WTC11 (cell line): ENCODE measurements around the gene DBI.
"Not testable (repeated sequence)": the region's sequence is repeated elsewhere in the genome, so short reads cannot be mapped to it uniquely, and the experiment has no call there.

Experiments used
- CREM ChIP-seq: sonication (generic); formaldehyde crosslinking; IDR thresholded peaks from 2 replicates; pipeline ENCODE4 v1.8.1; 2022; ENCODE audit warnings: mild to moderate bottlenecking, missing genetic modification reagents, moderate library complexity
- ESRRA ChIP-seq: sonication (generic); formaldehyde crosslinking; IDR thresholded peaks from 2 replicates; pipeline ENCODE4 v1.8.1; 2022; ENCODE audit warnings: mild to moderate bottlenecking, missing genetic modification reagents, borderline replicate concordance
- ETV6 ChIP-seq: sonication (generic); formaldehyde crosslinking; IDR thresholded peaks from 2 replicates; pipeline ENCODE4 v1.8.1; 2022; ENCODE audit warnings: mild to moderate bottlenecking, missing genetic modification reagents
- NFYB ChIP-seq: sonication (generic); formaldehyde crosslinking; conservative IDR thresholded peaks from 2 replicates; pipeline ENCODE4 v1.8.0; 2022; ENCODE audit warnings: low read depth, missing genetic modification reagents
- SP1 ChIP-seq: sonication (generic); formaldehyde crosslinking; conservative IDR thresholded peaks from 2 replicates; pipeline ENCODE4 v1.8.1; 2022; ENCODE audit warnings: missing genetic modification reagents
- TCF7 ChIP-seq: sonication (generic); formaldehyde crosslinking; IDR thresholded peaks from 2 replicates; pipeline ENCODE4 v1.8.0; 2022; ENCODE audit warnings: mild to moderate bottlenecking, low read depth, missing genetic modification reagents, moderate library complexity
- ZBTB21 ChIP-seq: sonication (generic); formaldehyde crosslinking; IDR thresholded peaks from 2 replicates; pipeline ENCODE4 v1.8.1; 2023; ENCODE audit warnings: mild to moderate bottlenecking, missing genetic modification reagents, borderline replicate concordance
- TF ChIP-seq, protein P1 (sequence below): fragments of 200-600 bp; IDR thresholded peaks from 2 replicates; pipeline ENCODE4 v1.8.0; 2022; ENCODE audit warnings: antibody characterized with exemption
- TF ChIP-seq, protein P2 (sequence below): sonication (generic); formaldehyde crosslinking; IDR thresholded peaks from 2 replicates; pipeline ENCODE4 v1.8.1; 2023; ENCODE audit warnings: mild to moderate bottlenecking, missing genetic modification reagents, moderate library complexity
- TF ChIP-seq, protein P3 (sequence below): fragments of 250-450 bp; sonication (Bioruptor Pico); IDR thresholded peaks from 2 replicates; pipeline ENCODE4 v2.1.2; 2022; ENCODE audit warnings: mild to moderate bottlenecking, moderate library complexity
- TF ChIP-seq, protein P4 (sequence below): sonication (generic); formaldehyde crosslinking; IDR thresholded peaks from 2 replicates; pipeline ENCODE4 v1.8.0; 2023; ENCODE audit warnings: mild to moderate bottlenecking, missing genetic modification reagents

DNA sequence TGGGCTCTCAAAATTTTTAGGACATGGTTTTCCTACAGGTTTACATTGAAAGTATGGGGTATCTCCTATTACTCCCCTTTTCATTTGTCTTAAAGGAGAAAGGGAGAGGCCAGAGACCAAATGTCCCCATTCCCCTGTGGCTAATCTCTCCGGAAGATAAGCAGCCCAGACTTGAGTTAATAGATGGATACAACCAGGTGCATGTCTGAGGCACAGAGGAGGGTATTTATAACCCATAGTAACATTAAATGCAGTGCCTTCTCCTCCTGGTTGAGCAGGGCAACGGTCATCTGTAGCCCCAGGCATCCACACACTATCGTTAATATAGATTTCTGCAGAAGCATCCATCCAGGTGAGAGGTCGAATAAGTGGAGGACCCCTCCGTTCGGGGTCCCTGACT, 9.6 kb downstream of the DBI start:
- not testable (repeated sequence) for TF ChIP-seq CREM (CRISPR knock-in tag); TCF7 (CRISPR knock-in tag); ESRRA; SP1 (CRISPR knock-in tag); NFYB; ZBTB21 (CRISPR knock-in tag); ETV6 (CRISPR knock-in tag)
- TF ChIP-seq, protein P1, sequence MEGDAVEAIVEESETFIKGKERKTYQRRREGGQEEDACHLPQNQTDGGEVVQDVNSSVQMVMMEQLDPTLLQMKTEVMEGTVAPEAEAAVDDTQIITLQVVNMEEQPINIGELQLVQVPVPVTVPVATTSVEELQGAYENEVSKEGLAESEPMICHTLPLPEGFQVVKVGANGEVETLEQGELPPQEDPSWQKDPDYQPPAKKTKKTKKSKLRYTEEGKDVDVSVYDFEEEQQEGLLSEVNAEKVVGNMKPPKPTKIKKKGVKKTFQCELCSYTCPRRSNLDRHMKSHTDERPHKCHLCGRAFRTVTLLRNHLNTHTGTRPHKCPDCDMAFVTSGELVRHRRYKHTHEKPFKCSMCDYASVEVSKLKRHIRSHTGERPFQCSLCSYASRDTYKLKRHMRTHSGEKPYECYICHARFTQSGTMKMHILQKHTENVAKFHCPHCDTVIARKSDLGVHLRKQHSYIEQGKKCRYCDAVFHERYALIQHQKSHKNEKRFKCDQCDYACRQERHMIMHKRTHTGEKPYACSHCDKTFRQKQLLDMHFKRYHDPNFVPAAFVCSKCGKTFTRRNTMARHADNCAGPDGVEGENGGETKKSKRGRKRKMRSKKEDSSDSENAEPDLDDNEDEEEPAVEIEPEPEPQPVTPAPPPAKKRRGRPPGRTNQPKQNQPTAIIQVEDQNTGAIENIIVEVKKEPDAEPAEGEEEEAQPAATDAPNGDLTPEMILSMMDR, result not testable (repeated sequence)
- TF ChIP-seq, protein P2, sequence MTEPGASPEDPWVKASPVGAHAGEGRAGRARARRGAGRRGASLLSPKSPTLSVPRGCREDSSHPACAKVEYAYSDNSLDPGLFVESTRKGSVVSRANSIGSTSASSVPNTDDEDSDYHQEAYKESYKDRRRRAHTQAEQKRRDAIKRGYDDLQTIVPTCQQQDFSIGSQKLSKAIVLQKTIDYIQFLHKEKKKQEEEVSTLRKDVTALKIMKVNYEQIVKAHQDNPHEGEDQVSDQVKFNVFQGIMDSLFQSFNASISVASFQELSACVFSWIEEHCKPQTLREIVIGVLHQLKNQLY, result not testable (repeated sequence)
- TF ChIP-seq, protein P3, sequence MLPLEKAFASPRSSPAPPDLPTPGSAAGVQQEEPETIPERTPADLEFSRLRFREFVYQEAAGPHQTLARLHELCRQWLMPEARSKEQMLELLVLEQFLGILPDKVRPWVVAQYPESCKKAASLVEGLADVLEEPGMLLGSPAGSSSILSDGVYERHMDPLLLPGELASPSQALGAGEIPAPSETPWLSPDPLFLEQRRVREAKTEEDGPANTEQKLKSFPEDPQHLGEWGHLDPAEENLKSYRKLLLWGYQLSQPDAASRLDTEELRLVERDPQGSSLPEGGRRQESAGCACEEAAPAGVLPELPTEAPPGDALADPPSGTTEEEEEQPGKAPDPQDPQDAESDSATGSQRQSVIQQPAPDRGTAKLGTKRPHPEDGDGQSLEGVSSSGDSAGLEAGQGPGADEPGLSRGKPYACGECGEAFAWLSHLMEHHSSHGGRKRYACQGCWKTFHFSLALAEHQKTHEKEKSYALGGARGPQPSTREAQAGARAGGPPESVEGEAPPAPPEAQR (CRISPR knock-in tag), result not testable (repeated sequence)
- TF ChIP-seq, protein P4, sequence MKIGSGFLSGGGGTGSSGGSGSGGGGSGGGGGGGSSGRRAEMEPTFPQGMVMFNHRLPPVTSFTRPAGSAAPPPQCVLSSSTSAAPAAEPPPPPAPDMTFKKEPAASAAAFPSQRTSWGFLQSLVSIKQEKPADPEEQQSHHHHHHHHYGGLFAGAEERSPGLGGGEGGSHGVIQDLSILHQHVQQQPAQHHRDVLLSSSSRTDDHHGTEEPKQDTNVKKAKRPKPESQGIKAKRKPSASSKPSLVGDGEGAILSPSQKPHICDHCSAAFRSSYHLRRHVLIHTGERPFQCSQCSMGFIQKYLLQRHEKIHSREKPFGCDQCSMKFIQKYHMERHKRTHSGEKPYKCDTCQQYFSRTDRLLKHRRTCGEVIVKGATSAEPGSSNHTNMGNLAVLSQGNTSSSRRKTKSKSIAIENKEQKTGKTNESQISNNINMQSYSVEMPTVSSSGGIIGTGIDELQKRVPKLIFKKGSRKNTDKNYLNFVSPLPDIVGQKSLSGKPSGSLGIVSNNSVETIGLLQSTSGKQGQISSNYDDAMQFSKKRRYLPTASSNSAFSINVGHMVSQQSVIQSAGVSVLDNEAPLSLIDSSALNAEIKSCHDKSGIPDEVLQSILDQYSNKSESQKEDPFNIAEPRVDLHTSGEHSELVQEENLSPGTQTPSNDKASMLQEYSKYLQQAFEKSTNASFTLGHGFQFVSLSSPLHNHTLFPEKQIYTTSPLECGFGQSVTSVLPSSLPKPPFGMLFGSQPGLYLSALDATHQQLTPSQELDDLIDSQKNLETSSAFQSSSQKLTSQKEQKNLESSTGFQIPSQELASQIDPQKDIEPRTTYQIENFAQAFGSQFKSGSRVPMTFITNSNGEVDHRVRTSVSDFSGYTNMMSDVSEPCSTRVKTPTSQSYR (CRISPR knock-in tag), result not testable (repeated sequence)
